Activated CD4-positive, alpha-beta T cell treated with anti-CD3 and anti-CD28 coated beads, Interleukin-10, Interleukin-2, amounts not matched to agents 100 ng/mL and 50 ng/mL, durations not matched to agents 16 hours and 8 hours (primary cell): ENCODE measurements around the gene VILL.
"Not testable (repeated sequence)": the region's sequence is repeated elsewhere in the genome, so short reads cannot be mapped to it uniquely, and the experiment has no call there.

ENCODE experiments used
- DNase-seq: peaks from one replicate; pipeline ENCODE4 v3.0.0-alpha.2; 2020

VILL gene

GRCh38 chr3:37987315-37987697 lies 3.3 kb upstream of the VILL start:
- no peak for DNase-seq

GRCh38 chr3:37987751-37988179 lies 2.8 kb upstream of the VILL start:
- DNase-seq, result no peak

- DNase-seq, result not testable (repeated sequence)
Measured at GRCh38 chr3:37988376-37988775, 2.2 kb upstream of the VILL start.

- no peak for DNase-seq
Measured at GRCh38 chr3:37988931-37989525, 1.6 kb upstream of the VILL start.

GRCh38 chr3:37989821-37990480 lies 635 bp upstream of the VILL start:
- DNase-seq, result no peak

- DNase-seq, result no peak
Measured at GRCh38 chr3:37991109-37991508, 523 bp downstream of the VILL start.

GRCh38 chr3:37991823-37992222 lies 1.2 kb downstream of the VILL start:
- no peak for DNase-seq

GRCh38 chr3:37992271-37993066 lies 1.9 kb downstream of the VILL start:
- DNase-seq, result no peak

GRCh38 chr3:37993067-37993455 lies 2.5 kb downstream of the VILL start:
- DNase-seq, result no peak

GRCh38 chr3:37993460-37993819 lies 2.9 kb downstream of the VILL start:
- DNase-seq, result no peak

GRCh38 chr3:37993820-37994638 lies 3.4 kb downstream of the VILL start:
- DNase-seq, result peak; percentile 82

- peak; percentile 43 for DNase-seq
Measured at GRCh38 chr3:37994639-37994972, 4.0 kb downstream of the VILL start.

GRCh38 chr3:37995652-37996641 lies 5.4 kb downstream of the VILL start:
- peak; percentile 20 for DNase-seq

- peak; percentile 90 for DNase-seq
Measured at GRCh38 chr3:37996785-37997301, 6.3 kb downstream of the VILL start.

GRCh38 chr3:37997342-37997741 lies 6.8 kb downstream of the VILL start:
- DNase-seq, result no peak

GRCh38 chr3:37997791-37998370 lies 7.3 kb downstream of the VILL start:
- no peak for DNase-seq

GRCh38 chr3:37999836-38000235 lies 9.2 kb downstream of the VILL start:
- no peak for DNase-seq

- no peak for DNase-seq
Measured at GRCh38 chr3:38000242-38000916, 9.8 kb downstream of the VILL start.

GRCh38 chr3:38000965-38001455 lies 10.4 kb downstream of the VILL start:
- DNase-seq, result no peak

GRCh38 chr3:38001456-38002081 lies 11.0 kb downstream of the VILL start:
- no peak for DNase-seq
